HG03460 (cell line): ENCODE results near the gene ROBO2.

Experiments
- ATAC-seq: cut with Tn5 transposase; IDR thresholded peaks from one replicate; pipeline ENCODE4 v1.9.1; 2021; ENCODE audit not compliant: unreplicated experiment

ROBO2 gene

DNA sequence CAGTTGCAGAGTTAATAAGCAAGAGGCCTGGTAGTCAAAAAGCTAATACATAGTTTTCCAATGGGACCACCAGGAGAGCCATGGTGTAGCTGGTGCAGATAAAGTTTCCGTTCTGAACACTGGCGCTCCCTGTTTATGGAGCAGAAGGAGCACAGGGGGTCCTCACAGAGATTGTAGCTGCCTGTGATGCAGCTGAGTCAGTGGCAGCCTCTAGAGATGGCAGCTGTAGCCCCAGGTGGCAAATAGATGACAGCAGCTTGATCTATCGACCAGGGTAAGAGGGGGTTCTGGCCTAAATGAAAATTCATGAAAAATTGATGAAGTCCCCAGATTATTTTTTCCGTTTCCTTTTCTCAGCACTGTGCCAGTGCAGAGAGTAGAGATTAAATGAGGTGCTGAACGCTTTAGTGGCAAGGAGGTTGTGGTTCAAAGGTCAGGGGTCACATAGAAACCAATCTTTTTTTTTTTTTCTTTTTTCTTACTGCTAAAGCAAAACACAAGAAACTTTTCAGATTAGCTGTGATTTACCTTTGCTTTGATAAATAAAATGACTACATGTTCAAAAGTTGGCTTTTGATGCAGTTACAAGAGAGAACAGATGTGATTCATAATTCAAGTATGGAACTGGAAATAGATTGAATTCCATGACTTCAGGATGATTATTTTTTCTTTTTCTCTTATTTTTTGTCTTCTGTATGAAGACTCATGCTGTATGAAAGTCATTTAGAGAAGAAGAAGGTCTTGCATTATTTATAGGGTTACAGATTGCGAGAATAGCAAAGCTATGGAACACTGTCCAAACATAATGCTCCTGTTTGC is 63.3 kb downstream of the ROBO2 start:
- ATAC-seq: no peak

GRCh38 chr3:77122652-77123051 is 82.8 kb downstream of the ROBO2 start:
- no peak for ATAC-seq

DNA sequence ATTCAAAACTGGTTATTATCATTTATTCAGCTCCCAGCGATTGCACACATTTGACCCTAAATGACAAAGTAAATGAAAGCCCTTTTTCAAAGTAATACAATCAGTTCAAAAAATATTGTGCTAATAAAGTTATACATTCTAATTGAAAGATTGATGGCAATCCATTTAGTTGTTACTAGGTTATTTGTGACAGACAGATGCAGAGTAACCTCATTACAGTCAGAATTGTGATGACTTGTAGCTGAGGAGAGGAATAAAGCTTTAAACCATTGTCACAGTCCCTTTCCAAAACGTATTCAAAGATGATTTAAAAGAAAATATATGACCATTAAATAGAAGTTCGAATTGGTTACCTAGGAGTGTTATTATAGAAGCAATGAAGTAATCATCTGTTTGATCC is 86.1 kb downstream of the ROBO2 start:
- ATAC-seq: no peak

DNA sequence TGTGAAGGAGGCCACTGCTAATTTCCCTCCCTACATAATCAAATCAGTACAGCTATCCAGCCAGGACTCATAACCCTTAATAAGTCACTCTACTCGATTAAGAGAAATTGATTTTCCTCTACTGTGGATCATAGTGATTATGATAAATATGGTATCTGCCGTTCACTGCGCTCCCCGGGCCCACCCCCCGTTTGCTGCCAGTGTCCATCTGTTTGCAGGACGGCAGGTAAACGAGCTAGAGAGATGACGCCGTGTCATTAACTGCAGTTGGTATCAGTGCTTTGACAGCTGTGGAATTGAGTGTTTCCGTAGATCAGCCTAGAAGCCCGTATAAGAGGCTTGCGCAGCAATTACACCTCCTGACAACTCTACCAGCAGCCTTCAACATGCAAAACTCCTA is 94.9 kb downstream of the ROBO2 start:
- no peak for ATAC-seq

DNA sequence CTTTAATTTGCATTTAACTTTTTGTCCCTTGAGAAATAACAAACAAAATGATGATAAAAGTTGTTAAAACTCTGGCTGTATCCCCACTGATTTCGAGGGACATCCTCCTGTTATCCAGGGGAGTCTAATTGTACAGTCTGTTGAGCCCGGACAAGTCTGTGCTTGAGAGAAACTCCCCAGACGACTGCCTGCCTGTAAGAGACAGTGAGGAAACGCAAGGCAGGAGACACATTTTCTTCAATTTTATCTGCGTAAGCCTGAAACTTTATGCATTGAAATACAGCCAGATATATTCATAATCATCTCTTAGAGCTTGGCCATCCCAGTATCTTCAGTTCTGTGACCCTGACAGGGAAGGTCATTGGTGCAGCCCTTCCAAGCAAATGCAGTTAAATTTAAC is 97.7 kb downstream of the ROBO2 start:
- no peak for ATAC-seq

DNA sequence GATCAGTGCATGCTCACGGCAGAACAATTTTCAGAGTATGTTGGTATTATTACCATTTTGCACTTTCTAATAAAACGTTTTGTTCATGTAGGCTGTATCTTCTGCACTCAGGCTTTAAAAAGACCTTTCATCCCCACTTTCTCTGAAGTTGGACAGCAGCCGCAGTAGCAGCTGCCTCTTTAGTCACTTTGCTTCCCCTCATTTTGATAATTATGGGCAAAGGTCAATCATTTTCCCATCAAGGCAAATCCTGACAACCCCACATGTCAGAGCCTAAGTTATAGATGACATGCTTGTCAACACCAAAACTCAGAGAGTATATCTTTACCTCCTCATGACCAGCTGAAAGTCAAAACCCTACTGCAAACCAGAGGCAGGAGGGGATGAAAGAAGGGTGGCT is 99.7 kb downstream of the ROBO2 start:
- no peak for ATAC-seq

DNA sequence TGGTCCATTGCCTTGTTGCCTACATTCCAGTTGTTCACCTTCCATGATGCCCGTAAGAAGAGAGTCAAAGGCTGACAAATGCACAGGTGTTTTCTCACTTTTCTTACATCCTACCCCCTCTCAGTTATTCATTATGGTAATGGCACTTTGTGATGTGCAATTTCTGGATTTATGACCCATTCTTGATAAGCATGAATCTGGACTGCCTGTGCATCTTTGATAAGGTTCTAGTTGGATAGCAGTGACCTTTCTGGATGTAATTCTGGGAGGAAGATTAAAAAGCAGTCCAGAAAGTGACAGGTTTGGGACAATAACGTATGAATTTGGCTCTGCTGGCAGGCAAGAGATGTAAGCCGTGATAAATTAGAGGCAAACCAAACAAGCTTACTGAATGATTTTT is 101.5 kb downstream of the ROBO2 start:
- ATAC-seq: no peak

DNA sequence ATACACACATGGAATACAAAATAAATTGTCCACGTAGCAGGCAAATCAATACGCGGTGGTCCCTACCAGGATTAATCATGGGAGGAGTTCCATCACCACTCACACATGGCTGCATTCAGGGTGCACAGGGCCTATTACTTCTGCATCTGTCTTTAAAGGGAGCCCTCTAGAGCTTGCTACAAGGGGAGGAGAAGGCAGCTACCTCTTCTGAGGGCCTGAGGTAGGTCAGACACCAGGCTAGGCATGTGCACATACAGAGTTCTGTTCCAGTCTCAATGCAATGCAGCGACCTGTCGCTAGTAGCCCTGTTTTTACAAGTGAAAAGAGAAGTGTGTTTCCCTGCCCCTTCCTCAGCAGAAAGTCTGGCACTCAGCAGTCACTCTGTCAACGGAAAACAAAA is 102.7 kb downstream of the ROBO2 start:
- no peak for ATAC-seq

GRCh38 chr3:77146004-77146403 is 106.1 kb downstream of the ROBO2 start:
- no peak for ATAC-seq

DNA sequence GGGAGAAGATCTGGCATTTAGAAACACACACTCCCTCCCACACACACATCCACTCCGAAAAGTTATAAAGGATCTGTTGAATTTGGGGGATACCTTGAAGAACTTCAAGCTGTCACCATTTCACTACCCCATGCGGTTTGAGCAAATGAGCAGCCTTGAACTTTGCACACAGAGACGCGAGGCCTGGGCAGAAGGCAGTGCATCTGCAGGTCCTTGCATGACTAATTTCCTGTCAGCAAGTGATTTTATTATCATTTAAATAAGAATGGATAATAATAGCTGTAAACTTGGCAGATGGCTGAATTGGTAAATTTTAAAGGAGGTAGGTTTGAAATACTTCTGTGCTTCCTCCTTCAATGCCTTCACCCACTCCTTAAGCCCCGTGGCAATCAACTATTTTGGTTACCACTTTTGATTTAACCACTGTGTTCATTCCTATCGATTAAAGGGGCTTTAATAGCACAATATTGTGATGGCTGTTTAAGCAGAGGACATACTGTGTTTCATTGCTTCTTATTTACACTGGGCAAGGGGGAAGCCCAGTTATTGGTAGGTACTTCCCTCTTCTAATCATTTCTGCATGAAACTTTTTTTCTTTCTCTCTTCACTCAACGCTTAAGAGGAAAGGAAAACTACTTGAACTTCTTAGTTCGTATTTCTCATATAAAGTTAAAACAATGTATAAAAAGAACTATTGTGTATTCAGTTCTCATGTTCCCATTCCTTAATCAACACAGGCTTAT is 108.1 kb downstream of the ROBO2 start:
- no peak for ATAC-seq

DNA sequence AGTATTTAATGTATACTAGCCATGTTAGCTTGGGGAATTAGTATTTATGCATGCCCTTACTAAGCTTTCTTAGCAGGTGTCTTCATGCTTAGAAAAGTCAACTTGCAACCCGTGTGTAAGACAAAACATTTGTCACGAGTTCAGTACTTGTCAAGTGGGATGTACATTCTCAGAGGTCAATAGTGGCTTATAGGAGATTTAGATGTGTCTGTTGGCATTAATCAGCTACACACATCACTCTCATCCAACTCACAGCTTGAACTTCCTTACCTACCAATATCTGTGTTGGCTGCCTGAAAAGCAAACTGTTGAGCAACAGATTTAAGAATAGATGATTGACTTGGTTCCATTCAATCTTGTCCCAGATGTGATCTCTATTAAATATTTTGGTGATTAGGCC is 109.5 kb downstream of the ROBO2 start:
- no peak for ATAC-seq

DNA sequence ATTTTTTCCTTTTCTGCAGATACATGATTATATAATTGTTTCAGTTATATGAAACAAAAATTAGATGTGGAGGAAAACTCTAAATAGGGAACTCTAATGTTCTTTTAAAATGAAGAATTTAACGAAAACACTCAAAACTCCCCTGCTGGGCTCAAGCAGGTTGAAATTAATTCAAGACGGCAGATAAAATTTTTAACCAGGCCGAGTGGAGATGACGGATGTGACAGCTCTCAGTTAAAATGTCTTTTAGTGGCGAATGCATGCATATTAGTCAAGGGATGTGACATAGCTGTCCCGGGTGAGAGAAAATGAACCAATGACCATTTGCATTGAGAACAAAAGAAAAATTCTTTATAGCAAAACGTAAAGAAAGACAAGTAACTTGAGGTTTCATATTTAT is 110.1 kb downstream of the ROBO2 start:
- no peak for ATAC-seq

GRCh38 chr3:77150759-77151158 is 110.9 kb downstream of the ROBO2 start:
- ATAC-seq: no peak

DNA sequence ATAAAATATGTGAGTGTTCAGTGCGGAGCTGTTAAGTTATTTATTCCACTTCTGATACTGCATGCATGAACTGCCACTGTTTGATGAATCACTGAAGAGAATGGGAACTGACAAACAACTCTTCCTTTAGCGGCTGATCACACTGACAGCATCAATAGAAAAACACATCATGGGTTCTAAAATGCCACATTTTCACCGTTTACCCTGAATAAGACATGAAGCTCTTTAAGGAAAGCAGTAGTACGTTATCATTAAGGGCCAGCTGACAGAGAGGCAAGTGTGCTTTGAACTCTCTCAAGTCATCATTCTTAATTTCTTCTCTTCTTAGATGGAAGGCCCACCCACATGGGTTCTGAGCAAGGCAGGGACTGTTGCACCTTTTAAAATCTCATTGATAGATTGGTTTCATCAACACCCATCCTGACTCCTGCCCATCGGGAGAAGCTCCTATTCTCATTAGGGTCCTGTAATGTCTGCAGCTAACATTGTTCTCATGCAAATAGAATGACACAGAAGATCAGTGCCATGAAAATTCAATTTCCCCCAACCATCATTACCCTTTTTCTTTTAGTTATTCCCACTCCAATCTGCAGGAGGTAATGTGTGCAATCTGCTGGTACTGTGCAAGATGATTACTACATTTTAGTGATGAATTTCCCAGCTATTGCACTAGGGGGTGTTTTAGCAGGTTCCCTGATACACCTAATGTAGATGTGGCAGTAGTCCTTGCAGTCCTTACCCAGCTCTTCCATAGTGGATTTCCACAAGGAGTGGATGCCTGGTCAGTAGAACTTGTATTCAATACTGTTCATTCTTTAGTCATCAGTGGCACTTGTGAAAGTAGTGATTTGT is 119.1 kb downstream of the ROBO2 start:
- no peak for ATAC-seq

DNA sequence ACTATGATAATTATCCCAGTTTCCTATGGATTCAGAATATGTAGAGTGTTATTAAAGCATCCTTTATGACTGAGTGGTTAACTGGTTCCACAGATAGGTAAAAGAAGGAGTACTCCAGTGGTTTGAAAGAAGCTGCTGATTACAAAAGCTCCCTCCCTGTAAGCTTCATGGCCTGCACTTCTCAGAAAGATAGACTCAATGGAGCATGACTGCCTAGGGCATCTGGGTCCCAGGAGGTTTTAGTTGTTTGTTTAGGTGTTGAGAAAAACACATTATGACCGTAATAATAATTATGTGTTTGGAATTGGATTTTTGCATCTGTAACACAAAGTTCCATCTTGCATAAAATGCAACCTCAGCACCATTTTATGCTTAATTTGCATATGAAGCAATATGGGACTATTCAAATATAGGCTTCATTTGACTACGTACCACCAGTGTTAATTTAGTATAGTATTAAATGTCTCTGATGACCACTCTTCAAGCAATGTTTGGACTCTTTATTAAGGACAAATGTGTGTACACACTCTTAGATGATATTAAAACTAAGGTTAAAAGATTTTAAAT is 121.1 kb downstream of the ROBO2 start:
- no peak for ATAC-seq

DNA sequence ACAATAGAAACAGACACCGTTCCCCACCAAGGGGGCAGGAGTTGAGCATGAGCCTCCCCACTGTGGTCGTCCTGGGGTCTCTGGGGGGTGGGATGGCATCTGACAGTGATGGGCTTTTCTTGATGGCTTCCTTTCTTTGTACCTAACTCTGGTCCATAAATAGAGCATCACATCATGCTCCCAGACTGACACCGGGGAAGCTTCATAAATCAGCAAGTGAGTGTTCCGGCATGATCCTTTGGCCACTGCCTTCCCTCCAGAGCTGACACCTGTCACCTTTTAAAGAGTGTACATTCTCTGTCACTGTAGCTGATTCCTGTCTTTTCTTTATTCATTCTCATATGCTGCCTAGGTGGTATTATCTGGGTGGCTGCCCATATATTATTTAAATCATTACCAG is 129.9 kb downstream of the ROBO2 start:
- ATAC-seq: no peak

- ATAC-seq: no peak
Measured at GRCh38 chr3:77171026-77171425, 131.1 kb downstream of the ROBO2 start.

DNA sequence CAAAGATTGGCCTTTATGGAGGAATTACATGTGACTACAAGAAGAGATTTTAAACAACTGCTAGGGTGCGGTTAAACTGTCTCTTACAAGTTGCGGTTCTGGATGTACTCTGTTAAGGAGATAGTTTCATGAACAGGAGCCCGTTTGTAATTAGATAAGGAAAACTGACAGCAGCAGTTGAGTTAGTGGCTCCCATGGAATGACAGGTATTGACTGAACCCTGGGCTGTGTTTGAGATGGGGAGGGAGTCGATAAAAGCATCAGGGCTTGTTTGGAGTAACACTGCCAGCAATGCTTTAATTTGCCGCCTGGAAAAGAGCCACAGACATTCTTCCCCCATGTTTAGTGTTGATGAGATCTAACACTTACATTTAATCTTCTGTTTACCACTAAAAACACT is 139.9 kb downstream of the ROBO2 start:
- ATAC-seq: no peak

GRCh38 chr3:77182341-77182740 is 142.4 kb downstream of the ROBO2 start:
- ATAC-seq: no peak

DNA sequence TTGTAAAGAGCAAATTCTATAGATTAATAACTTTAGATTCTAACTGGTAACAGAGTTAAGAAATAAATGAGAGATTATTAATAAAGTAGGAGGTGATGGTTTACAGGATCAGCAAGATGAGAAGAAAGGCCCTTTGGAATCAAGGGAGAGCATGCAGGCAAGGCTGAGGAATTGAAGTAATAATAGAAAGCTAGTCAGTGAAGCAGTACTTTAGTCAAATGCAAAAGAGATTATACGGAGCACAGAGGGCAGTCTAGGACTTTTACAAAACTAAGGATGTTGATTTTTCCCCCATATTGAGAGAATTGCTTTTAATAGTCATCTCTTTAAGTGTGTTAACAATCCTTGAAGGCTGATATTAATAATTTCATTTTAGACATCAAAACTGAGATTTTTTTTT is 146.4 kb downstream of the ROBO2 start:
- ATAC-seq: no peak

GRCh38 chr3:77186728-77187127 is 146.8 kb downstream of the ROBO2 start:
- no peak for ATAC-seq
